Activated CD4-positive, CD25-positive, alpha-beta regulatory T cell treated with anti-CD3 and anti-CD28 coated beads, Interleukin-2, amount 50 U/mL, for 16 hours (primary cell): ENCODE results near the gene CFL1.

Experiments used
- DNase-seq: peaks from one replicate; pipeline ENCODE4 v3.0.0-alpha.2; 2020; ENCODE audit warnings: low read depth, low spot score

CFL1 gene

GRCh38 chr11:65870706-65871681 lies 13.0 kb upstream of the CFL1 start:
- DNase-seq: no peak

DNA sequence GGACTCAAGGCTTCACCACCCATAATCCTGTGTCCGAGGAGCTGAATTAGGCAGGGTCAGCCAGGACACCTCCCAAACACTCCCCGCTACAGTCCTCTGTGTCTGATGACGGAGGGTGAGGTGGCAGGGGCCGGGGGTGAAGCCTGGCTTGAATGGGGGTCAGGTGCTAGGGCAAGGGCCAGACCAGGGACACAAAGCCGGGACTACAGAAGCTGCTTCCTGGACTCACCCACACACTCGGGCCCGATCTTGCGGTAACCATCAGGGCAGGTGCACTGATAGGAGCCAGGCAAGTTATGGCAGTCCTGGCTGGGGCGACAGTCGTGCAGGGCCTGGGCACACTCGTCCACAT lies 12.3 kb upstream of the CFL1 start:
- DNase-seq: no peak

- no peak for DNase-seq
Measured at GRCh38 chr11:65869643-65870306, 11.8 kb upstream of the CFL1 start.

DNA sequence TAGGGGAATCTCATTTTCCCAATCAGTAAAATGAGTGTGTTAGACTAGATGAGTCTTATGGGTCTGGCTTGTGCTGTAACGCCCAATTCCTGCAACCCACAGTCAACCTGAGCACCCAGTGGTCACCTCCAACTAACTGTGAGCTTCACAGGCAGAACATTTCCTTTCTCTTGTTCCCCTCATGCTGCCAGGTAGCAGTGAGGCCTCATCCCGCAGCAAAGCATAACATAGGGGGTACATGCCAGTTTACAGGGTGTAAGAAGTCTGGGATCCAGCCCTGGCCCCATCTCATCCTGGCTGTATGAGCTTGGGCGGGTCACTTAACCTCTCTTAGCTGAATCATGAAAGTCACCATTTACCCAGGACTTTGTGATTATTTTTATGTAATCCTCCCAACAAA lies 10.9 kb upstream of the CFL1 start:
- DNase-seq: no peak

DNA sequence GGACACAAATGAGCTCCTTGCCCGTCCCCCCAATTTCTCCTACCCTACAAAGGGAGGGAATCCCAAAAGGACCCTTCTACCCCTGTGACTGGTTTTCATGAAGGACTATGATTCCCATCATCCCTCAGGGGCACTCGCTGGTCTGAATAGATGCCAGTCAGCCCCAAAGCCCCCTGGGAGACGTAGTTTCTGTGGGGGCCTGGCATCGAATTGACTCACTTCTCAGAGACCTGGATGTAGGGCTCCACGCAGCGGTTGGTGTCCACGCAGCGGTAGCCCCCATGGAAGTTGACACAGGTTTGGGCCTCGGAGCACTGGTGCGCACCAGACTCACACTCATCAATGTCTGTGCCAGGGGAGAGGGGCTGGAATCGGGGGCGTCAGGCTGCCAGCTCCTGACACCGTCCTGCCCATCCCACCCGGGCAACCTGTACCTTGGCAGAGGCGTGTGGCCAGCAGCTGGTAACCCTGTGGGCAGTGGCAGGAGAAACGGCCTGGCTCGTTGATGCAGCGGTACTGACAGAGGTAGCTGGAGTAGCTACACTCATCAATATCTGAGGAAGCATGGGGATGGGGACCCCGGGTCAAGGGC lies 10.2 kb upstream of the CFL1 start:
- no peak for DNase-seq

- no peak for DNase-seq
Measured at GRCh38 chr11:65867284-65868071, 9.5 kb upstream of the CFL1 start.

- DNase-seq: no peak
Measured at GRCh38 chr11:65866509-65867283, 8.7 kb upstream of the CFL1 start.

- no peak for DNase-seq
Measured at GRCh38 chr11:65865550-65866172, 7.7 kb upstream of the CFL1 start.

DNA sequence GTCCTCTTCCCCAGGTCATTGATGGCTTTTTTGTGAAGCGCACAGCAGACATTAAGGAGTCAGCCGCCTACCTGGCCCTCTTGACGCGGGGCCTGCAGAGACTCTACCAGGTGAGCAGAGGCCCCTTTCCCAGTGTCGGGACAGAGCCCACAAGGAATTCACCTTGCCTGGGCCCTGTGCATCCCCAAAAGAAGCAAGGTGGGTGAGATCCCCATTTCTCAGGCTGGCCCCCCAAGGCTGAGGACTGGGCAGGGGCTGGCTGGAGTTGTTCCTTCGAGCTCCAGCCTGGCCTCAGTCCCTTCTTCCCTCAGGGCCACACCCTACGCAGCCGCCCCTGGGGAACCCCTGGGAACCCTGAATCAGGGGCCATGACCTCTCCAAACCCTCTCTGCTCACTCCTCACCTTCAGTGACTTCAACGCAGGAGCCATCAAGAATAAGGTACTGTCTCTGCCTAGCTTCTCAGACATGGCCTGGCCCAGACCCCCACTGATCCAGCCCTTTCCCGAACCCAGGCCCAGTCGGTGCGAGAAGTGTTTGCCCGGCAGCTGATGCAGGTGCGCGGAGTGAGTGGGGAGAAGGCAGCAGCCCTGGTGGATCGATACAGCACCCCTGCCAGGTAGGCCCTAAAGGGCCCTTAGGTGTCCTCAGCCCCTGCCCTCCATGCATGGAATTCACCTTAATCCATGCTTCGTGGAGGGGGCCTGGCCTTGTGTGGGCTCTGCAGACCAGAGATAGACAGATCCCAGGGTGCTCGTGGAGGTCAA lies 6.9 kb upstream of the CFL1 start:
- no peak for DNase-seq

DNA sequence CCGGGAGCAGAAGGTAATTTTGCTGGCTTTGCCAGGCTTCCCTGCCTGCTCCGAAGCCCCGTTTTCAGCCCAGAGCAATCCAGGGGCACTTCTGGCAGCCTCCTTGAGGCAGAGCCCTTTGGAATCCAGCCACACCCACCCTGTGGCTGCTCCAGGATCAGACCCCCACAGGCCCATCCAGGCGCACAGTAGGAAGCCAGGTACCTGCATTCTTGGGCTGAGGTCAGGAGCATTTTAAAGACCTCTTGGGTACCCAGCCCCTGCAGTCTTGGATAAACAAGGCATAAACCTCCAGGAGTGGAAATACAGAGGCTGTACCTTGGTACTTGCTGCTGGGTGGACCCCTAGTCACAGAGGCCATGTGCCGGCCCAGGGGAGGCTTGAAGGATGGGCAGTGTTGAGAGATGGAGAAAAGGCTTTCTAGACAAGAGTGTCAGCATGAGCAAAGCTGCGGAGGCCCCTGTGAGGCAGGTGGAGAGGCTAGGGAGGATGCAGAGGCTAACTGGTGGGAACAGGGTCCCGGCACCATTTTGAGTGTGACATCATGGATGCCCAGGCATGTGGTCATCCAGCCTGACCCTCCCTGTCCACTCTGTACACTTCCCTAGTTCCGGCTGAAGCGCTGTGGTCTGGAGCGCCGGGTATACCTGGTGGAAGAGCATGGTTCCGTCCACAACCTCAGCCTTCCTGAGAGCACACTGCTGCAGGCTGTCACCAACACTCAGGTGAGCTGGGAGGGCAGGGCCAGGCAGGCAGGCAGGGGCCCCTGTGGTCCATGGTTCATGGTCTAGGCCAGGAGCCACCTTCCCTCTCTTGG lies 6.1 kb upstream of the CFL1 start:
- DNase-seq: no peak

- no peak for DNase-seq
Measured at GRCh38 chr11:65862941-65863888, 5.2 kb upstream of the CFL1 start.

GRCh38 chr11:65862191-65862735 lies 4.3 kb upstream of the CFL1 start:
- no peak for DNase-seq

GRCh38 chr11:65861533-65862183 lies 3.7 kb upstream of the CFL1 start:
- DNase-seq: no peak

- no peak for DNase-seq
Measured at GRCh38 chr11:65861165-65861505, 3.2 kb upstream of the CFL1 start.

GRCh38 chr11:65860278-65861164 lies 2.5 kb upstream of the CFL1 start, which contains the start of gene MUS81:
Gene MUS81 (plus strand): TSS chr11:65860433. CDS start chr11:65860754, 321 bp downstream.
- peak; percentile 89 for DNase-seq

- DNase-seq: no peak
Measured at GRCh38 chr11:65859812-65860277, 1.9 kb upstream of the CFL1 start.
